ENCODE results near the gene HAPSTR1.
"Not testable (repeated sequence)": the region's sequence is repeated elsewhere in the genome, so short reads cannot be mapped to it uniquely, and the experiment has no call there.

HAPSTR1 gene, protein sequence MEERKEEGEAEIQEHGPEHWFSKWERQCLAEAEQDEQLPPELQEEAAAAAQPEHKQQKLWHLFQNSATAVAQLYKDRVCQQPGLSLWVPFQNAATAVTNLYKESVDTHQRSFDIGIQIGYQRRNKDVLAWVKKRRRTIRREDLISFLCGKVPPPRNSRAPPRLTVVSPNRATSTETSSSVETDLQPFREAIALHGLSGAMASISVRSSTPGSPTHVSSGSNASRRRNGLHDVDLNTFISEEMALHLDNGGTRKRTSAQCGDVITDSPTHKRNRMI

GRCh38 chr16:9090960-9091866 lies at the start of gene HAPSTR1:
TSS of gene HAPSTR1 (plus strand) at chr16:9091644. CDS start at chr16:9092045, 401 bp downstream.
- intact Hi-C loops (cut with DNase I; ENCODE audit: low total_unique reads) = loop anchor here (5.0 to 10.0 kb wide), 2 partner anchors 129 to 226 kb away; partner anchors contain the start of genes CARHSP1 and USP7
- Histone ChIP-seq H3K36me3 (peaks cover 0 to 5% (median 0%) of the 10 kb centered on the region in 3 donors), H3K27ac (peak within 1 kb of the TSS; percentile 98 to 99), H3K4me3 (peak within 1 kb of the TSS; percentile 65 to 84), H3K9me3 (no peaks in the 10 kb centered on the region), H3K27me3 (no peaks in the 10 kb centered on the region), H3K4me1 (peaks cover 0 to 40% (median 28%) of the 10 kb centered on the region in 4 donors)
- no peak for TF ChIP-seq CTCF (IDR thresholded peaks at IDR 0.05)
- peak; percentile 100 for DNase-seq

DNA sequence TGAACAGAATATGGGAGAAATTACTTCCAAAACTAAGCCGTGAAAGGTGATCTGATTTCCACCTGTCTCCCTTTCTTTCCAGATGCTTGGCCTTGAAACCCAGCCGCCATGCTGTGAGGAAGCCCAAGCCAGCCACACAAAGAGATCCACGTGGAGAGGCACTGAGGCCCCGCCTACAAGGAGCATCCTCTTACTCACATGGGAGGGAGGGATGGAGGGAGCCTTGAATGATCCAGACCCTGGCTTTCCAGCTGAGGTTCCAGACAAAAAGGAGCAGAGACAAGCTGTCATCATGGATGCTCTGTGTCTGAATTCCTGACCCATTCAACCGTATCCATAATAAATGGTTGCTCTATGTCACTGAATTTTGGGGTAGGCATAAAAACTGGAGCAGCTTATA lies 48.9 kb upstream of the HAPSTR1 start:
- intact Hi-C loops (cut with DNase I; ENCODE audit: low total_unique reads) = no loop called here
- no peaks in the 10 kb centered on the region for H3K9me3 ChIP-seq
- H3K36me3 ChIP-seq = no peaks in the 10 kb centered on the region
- no peak for DNase-seq
- no peak for TF ChIP-seq CTCF (IDR thresholded peaks at IDR 0.05)
- H3K27ac ChIP-seq = peak overlapping the region in 1 of 2 donors; percentile 32
- H3K27me3 ChIP-seq = no peaks in the 10 kb centered on the region
- H3K4me3 ChIP-seq = no peak overlapping the region
- H3K4me1 ChIP-seq = peaks cover 0 to 10% (median 9%) of the 10 kb centered on the region in 4 donors

DNA sequence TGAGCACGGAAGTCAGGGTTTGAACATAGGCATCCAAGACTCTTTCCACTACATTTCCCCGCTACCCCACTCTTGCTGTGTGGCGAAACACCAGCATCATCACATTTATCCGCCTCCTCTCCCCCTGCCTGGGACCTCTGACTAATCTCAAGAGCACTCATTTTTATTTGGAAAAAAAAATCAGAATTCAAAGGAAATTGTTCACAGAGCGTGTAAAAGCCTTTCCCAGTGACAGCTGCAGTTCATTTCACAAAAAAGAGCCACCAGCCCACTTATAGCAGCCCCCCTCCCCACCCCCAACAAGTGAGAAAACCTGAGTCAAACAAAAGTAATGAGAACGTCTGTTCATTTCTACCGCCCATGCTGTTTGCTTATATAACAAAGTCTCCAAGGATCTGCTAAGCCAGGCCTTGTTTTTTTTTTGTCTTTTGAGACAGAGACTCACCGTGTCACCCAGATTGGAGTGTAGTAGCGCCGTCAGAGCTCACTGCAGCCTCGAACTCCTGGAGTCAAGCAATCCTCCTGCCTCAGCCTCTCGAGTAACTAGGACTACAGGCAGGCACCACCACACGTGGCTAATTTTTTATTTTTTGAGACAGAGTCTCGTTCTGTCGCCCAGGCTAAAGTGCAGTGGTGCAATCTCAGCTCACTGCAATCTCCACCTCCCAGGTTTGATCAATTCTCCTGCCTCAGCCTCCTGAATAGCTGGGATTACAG lies 48.3 kb upstream of the HAPSTR1 start:
- intact Hi-C loops (cut with DNase I; ENCODE audit: low total_unique reads) = no loop called here

GRCh38 chr16:9045562-9045961 lies 45.9 kb upstream of the HAPSTR1 start:
- intact Hi-C loops (cut with DNase I; ENCODE audit: low total_unique reads); H3K9me3 ChIP-seq; H3K27ac ChIP-seq; H3K27me3 ChIP-seq; DNase-seq; H3K4me3 ChIP-seq; H3K36me3 ChIP-seq: not testable (repeated sequence)
- peaks cover 0 to 18% (median 15%) of the 10 kb centered on the region in 4 donors for H3K4me1 ChIP-seq

More for the DNA sequence above, 48.3 kb upstream of the HAPSTR1 start:
- Histone ChIP-seq H3K9me3 (no peaks in the 10 kb centered on the region), H3K4me3 (no peak overlapping the region), H3K36me3 (no peaks in the 10 kb centered on the region), H3K27me3 (no peaks in the 10 kb centered on the region), H3K4me1 (peaks cover 0 to 14% (median 12%) of the 10 kb centered on the region in 4 donors), H3K27ac (peak overlapping the region; percentile 14 to 32)
- no peak for DNase-seq
- no peak for TF ChIP-seq CTCF (IDR thresholded peaks at IDR 0.05)

- Histone ChIP-seq H3K9me3 (no peaks in the 10 kb centered on the region), H3K36me3 (no peaks in the 10 kb centered on the region), H3K4me3 (no peak overlapping the region), H3K27me3 (no peaks in the 10 kb centered on the region), H3K27ac (peak overlapping the region; percentile 31 to 45), H3K4me1 (peaks cover 0 to 18% (median 15%) of the 10 kb centered on the region in 4 donors)
- TF ChIP-seq CTCF (IDR thresholded peaks at IDR 0.05) = no peak
- intact Hi-C loops (cut with DNase I; ENCODE audit: low total_unique reads) = no loop called here
- no peak for DNase-seq
Observed at GRCh38 chr16:9046667-9047055, 44.8 kb upstream of the HAPSTR1 start.
